Activated B cell treated with CpG ODN at 0.5 μM for 24 hours (primary cell): ENCODE results near the gene TP73. TPM values are rescaled to one million over a fixed set of nuclear protein-coding genes. Genes with fewer than 3 reads are reported as not detected.
"Not testable (repeated sequence)": the region's sequence is repeated elsewhere in the genome, so short reads cannot be mapped to it uniquely, and the experiment has no call there.

Experiments
- ATAC-seq: fragments of 200-7000 bp; cut with Tn5 transposase; one replicate; pipeline ENCODE4 v1.10.0; 2021; ENCODE audit warnings: low read depth, mild to moderate bottlenecking, moderate library complexity
- CTCF ChIA-PET: fragments of 350-600 bp; sonication (Branson Sonifier 250); formaldehyde crosslinking; loops from one replicate; lab custom pipeline; 2021; ENCODE audit warnings: antibody characterized with exemption; lab: Charles Lee
- POLR2A ChIA-PET: fragments of 350-600 bp; sonication (Branson Sonifier 250); formaldehyde crosslinking; loops from one replicate; lab custom pipeline; 2021; ENCODE audit warnings: antibody characterized with exemption; lab: Charles Lee
- DNase-seq: peaks from one replicate; pipeline ENCODE4 v3.0.0; 2022
- H3K27ac Mint-ChIP-seq: one replicate; pipeline ENCODE4 v1.8.0; 2020; ENCODE audit warnings: mixed read lengths
- H3K27me3 Mint-ChIP-seq: one replicate; pipeline ENCODE4 v1.8.0; 2021; ENCODE audit warnings: mixed read lengths
- H3K36me3 Mint-ChIP-seq: one replicate; pipeline ENCODE4 v1.8.0; 2021; ENCODE audit warnings: low read depth, mixed read lengths
- H3K4me1 Mint-ChIP-seq: one replicate; pipeline ENCODE4 v1.8.0; 2021; ENCODE audit warnings: mixed read lengths
- H3K4me3 Mint-ChIP-seq: one replicate; pipeline ENCODE4 v1.8.0; 2020; ENCODE audit warnings: mild to moderate bottlenecking, mixed read lengths
- H3K9me3 Mint-ChIP-seq: one replicate; pipeline ENCODE4 v1.8.0; 2020; ENCODE audit warnings: mixed read lengths
- CTCF ChIP-seq: fragments of 200-600 bp; IDR thresholded peaks from one replicate; pipeline ENCODE4 v1.8.0; 2022; ENCODE audit warnings: antibody characterized with exemption, mild to moderate bottlenecking
- intact Hi-C: fragments of 100-400 bp; cut with micrococcal nuclease; formaldehyde crosslinking; loops from one replicate; pipeline ENCODE4 v1.15.1; 2024
- total RNA-seq: library from RNA; stranded (reverse); gene quantifications from 2 replicates; pipeline ENCODE4 v1.2.3, GENCODE V29; 2022

The TP73 gene
- total RNA-seq, 1 donor from 2014 or later, result 2.6 TPM

GRCh38 chr1:3746389-3746829 lies 94.1 kb downstream of the TP73 start:
- no peak for DNase-seq
- Mint-ChIP-seq H3K9me3 (no peaks in the 10 kb centered on the region), H3K36me3 (peaks cover 28% of the 10 kb centered on the region), H3K4me3 (peak overlapping the region; percentile 82), H3K4me1 (peaks cover 29% of the 10 kb centered on the region), H3K27ac (peak overlapping the region; percentile 61), H3K27me3 (no peaks in the 10 kb centered on the region)
- ChIA-PET POLR2A (interaction anchor here (0.6 kb wide), 1 partner anchor 27 kb away, joined by 3 read pairs; no protein-coding TSS in a partner anchor), CTCF (no interaction called here)
- intact Hi-C loops, result no loop called here
- peak; percentile 22 for ATAC-seq
- TF ChIP-seq CTCF, result no peak

- H3K9me3 Mint-ChIP-seq, result no peaks in the 10 kb centered on the region
- no peaks in the 10 kb centered on the region for H3K27me3 Mint-ChIP-seq
- DNase-seq, result peak; percentile 83
- ChIA-PET CTCF (no interaction called here), POLR2A (interaction anchor here (0.6 kb wide), 2 partner anchors 18 to 27 kb away, joined by 3 read pairs; no protein-coding TSS in a partner anchor)
- TF ChIP-seq CTCF, result no peak
- H3K4me3 Mint-ChIP-seq, result peak overlapping the region; percentile 82
- H3K36me3 Mint-ChIP-seq, result peaks cover 22% of the 10 kb centered on the region
- peaks cover 29% of the 10 kb centered on the region for H3K4me1 Mint-ChIP-seq
- intact Hi-C loops, result loop anchor here (1.0 kb wide), 2 partner anchors 25 to 49 kb away; partner anchors contain the start of genes LRRC47 and SMIM1
- peak overlapping the region; percentile 61 for H3K27ac Mint-ChIP-seq
- ATAC-seq, result peak; percentile 98
Observed at GRCh38 chr1:3746830-3747521, 94.7 kb downstream of the TP73 start.

GRCh38 chr1:3747522-3747848 lies 95.2 kb downstream of the TP73 start:
- Mint-ChIP-seq H3K9me3 (no peaks in the 10 kb centered on the region), H3K27ac (no peak overlapping the region), H3K4me3 (peak overlapping the region; percentile 73), H3K27me3 (peaks cover 2% of the 10 kb centered on the region), H3K4me1 (peaks cover 29% of the 10 kb centered on the region), H3K36me3 (peaks cover 17% of the 10 kb centered on the region)
- intact Hi-C loops, result loop anchor here (1.0 kb wide), 2 partner anchors 25 to 49 kb away; partner anchors contain the start of genes LRRC47 and SMIM1
- ATAC-seq (no peak), DNase-seq (no peak)
- ChIA-PET POLR2A (interaction anchor here (0.6 kb wide), 1 partner anchor 18 kb away, joined by 3 read pairs; no protein-coding TSS in a partner anchor), CTCF (no interaction called here)
- no peak for TF ChIP-seq CTCF

GRCh38 chr1:3747903-3748302 lies 95.6 kb downstream of the TP73 start:
- Mint-ChIP-seq H3K4me3 (peak overlapping the region; percentile 73), H3K4me1 (peaks cover 29% of the 10 kb centered on the region), H3K9me3 (no peaks in the 10 kb centered on the region), H3K27me3 (peaks cover 2% of the 10 kb centered on the region), H3K27ac (no peak overlapping the region), H3K36me3 (peaks cover 14% of the 10 kb centered on the region)
- intact Hi-C loops, result loop anchor here (1.0 kb wide), 2 partner anchors 24 to 48 kb away; partner anchors contain the start of genes LRRC47 and SMIM1
- ATAC-seq, result no peak
- ChIA-PET POLR2A (no interaction called here), CTCF (no interaction called here)
- no peak for TF ChIP-seq CTCF
- DNase-seq, result no peak

- ATAC-seq, H3K4me3 Mint-ChIP-seq, POLR2A ChIA-PET, H3K27me3 Mint-ChIP-seq, CTCF ChIA-PET, H3K9me3 Mint-ChIP-seq, H3K27ac Mint-ChIP-seq, intact Hi-C loops, DNase-seq: not testable (repeated sequence)
- Mint-ChIP-seq H3K4me1 (peaks cover 29% of the 10 kb centered on the region), H3K36me3 (peaks cover 11% of the 10 kb centered on the region)
Observed at GRCh38 chr1:3748316-3748900, 96.1 kb downstream of the TP73 start.
